Mesenchymal stem cell (in vitro differentiated cells and primary cell): ENCODE data around the gene LRCOL1.
A peak's percentile ranks its signal among the peaks of the same experiment; 100 is the strongest.

Experiments used
- DNase-seq: peaks from one replicate; pipeline ENCODE4 v3.0.0-alpha.2; 2013
- H2AFZ ChIP-seq: one replicate; pipeline ENCODE4 v1.6.1; 2013; ENCODE audit warnings: low read depth, mild to moderate bottlenecking, control low read depth, inconsistent platforms, low read length, moderate library complexity
- H2AK5ac ChIP-seq: 2 replicates; pipeline ENCODE4 v1.6.1; 2013; ENCODE audit warnings: low read length, moderate library complexity, mild to moderate bottlenecking, inconsistent platforms; ENCODE audit not compliant: severe bottlenecking
- H2BK120ac ChIP-seq: one replicate; pipeline ENCODE4 v1.6.1; 2013; ENCODE audit warnings: low read depth, mild to moderate bottlenecking, inconsistent platforms, low read length, moderate library complexity
- H2BK12ac ChIP-seq, 2 experiments: one replicate each; pipeline ENCODE4 v1.6.1; 2013; ENCODE audit warnings: inconsistent platforms in 2 of 2, low read length in 2 of 2, mild to moderate bottlenecking in 2 of 2, moderate library complexity in 2 of 2, control low read depth in 1 of 2
- H2BK15ac ChIP-seq: one replicate; pipeline ENCODE4 v1.6.1; 2013; ENCODE audit warnings: mild to moderate bottlenecking, low read depth, inconsistent platforms; ENCODE audit not compliant: poor library complexity, severe bottlenecking
- H2BK5ac ChIP-seq: 2 replicates; pipeline ENCODE4 v1.6.1; 2013; ENCODE audit warnings: low read depth, mild to moderate bottlenecking, low read length, control low read depth, inconsistent platforms; ENCODE audit not compliant: poor library complexity, severe bottlenecking
- H3K14ac ChIP-seq, 2 experiments: one replicate each; pipeline ENCODE4 v1.6.1; 2013; ENCODE audit warnings: inconsistent platforms in 2 of 2, low read length in 2 of 2, control low read depth in 1 of 2, mild to moderate bottlenecking in 1 of 2, moderate library complexity in 1 of 2
- H3K18ac ChIP-seq, 2 experiments: one replicate each; pipeline ENCODE4 v1.6.1; 2013; ENCODE audit warnings: inconsistent platforms in 2 of 2, low read length in 2 of 2, control low read depth in 1 of 2, low read depth in 1 of 2, mild to moderate bottlenecking in 1 of 2
- H3K23ac ChIP-seq, 2 experiments: one replicate each; pipeline ENCODE4 v1.6.1; 2013; ENCODE audit warnings: inconsistent platforms in 2 of 2, low read length in 2 of 2, mild to moderate bottlenecking in 2 of 2, moderate library complexity in 2 of 2, control low read depth in 1 of 2
- H3K27ac ChIP-seq: 2 replicates; pipeline ENCODE4 v1.5.1; 2013; ENCODE audit warnings: mild to moderate bottlenecking, moderate library complexity, low read length, control low read depth, inconsistent platforms; ENCODE audit not compliant: poor library complexity, severe bottlenecking
- H3K27me3 ChIP-seq, 2 experiments: 2 replicates each; pipeline versions ENCODE4 v1.6.1 to v1.7.0; 2013; ENCODE audit warnings: low read length in 2 of 2, mild to moderate bottlenecking in 2 of 2, moderate library complexity in 2 of 2, control low read depth in 1 of 2, inconsistent platforms in 1 of 2; ENCODE audit not compliant: control insufficient read depth in 1 of 2, insufficient read depth in 1 of 2
- H3K36me3 ChIP-seq, 2 experiments: 2 replicates each; pipeline versions ENCODE4 v1.6.1 to v1.7.0; 2013; ENCODE audit warnings: low read length in 2 of 2, control low read depth in 1 of 2, inconsistent platforms in 1 of 2, low read depth in 1 of 2, mild to moderate bottlenecking in 1 of 2; ENCODE audit not compliant: insufficient read depth in 2 of 2, control insufficient read depth in 1 of 2
- H3K4ac ChIP-seq, 2 experiments: one replicate each; pipeline ENCODE4 v1.6.1; 2013; ENCODE audit warnings: inconsistent platforms in 2 of 2, low read length in 2 of 2, mild to moderate bottlenecking in 2 of 2, moderate library complexity in 2 of 2, control low read depth in 1 of 2, low read depth in 1 of 2
- H3K4me1 ChIP-seq: 2 replicates; pipeline ENCODE4 v1.6.1; 2013; ENCODE audit warnings: low read depth, low read length, control low read depth; ENCODE audit not compliant: control insufficient read depth, insufficient read depth
- H3K4me2 ChIP-seq: 2 replicates; pipeline ENCODE4 v1.6.1; 2013; ENCODE audit warnings: low read length, mild to moderate bottlenecking, inconsistent platforms; ENCODE audit not compliant: poor library complexity, severe bottlenecking
- H3K4me3 ChIP-seq, 2 experiments: 2 replicates each; pipeline versions ENCODE4 v1.5.1 to v1.7.0; 2013; ENCODE audit warnings: low read length in 2 of 2, mild to moderate bottlenecking in 2 of 2, control low read depth in 1 of 2, low read depth in 1 of 2; ENCODE audit not compliant: insufficient read depth in 1 of 2
- H3K79me1 ChIP-seq: replicated peaks from 2 replicates; pipeline ENCODE4 v1.6.1; 2013; ENCODE audit warnings: mild to moderate bottlenecking, control low read depth, low read length, inconsistent platforms; ENCODE audit not compliant: poor library complexity, severe bottlenecking
- H3K9ac ChIP-seq: 2 replicates; pipeline ENCODE4 v1.7.0; 2013; ENCODE audit warnings: mild to moderate bottlenecking, low read length, moderate library complexity
- H3K9me3 ChIP-seq: 2 replicates; pipeline ENCODE4 v1.7.0; 2013; ENCODE audit warnings: mild to moderate bottlenecking, low read length; ENCODE audit not compliant: control insufficient read depth
- H4K8ac ChIP-seq: one replicate; pipeline ENCODE4 v1.6.1; 2013; ENCODE audit warnings: inconsistent platforms, mild to moderate bottlenecking, low read length, moderate library complexity
- H4K91ac ChIP-seq: one replicate; pipeline ENCODE4 v1.6.1; 2013; ENCODE audit warnings: mild to moderate bottlenecking, low read length, inconsistent platforms
- WGBS: methylation state at CpG from one replicate; pipeline ENCODE4 v1.1.7; 2013; ENCODE audit warnings: mixed read lengths; 5-methylcytosine and 5-hydroxymethylcytosine counted together

Gene LRCOL1

DNA sequence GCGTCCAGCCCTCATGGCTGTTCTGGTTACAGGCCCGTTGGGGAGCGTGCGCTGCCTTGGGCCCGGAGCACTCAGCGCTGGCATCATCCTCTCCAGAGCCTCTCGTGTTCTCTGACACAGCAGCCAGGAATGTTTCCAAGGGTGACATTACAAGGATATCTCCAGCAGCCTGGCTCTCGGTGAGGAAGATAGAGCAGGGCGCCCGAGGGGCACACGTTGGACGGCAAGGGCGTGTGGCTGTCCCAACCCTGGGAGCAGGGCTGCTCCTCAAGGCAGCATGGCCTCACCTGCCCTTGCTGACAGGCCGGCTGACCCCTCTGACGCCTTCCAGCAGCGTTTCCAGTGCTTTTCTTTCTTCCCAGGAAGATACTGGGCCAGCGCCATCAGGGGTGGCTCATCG is 14.4 kb downstream of the LRCOL1 start:
- no peak overlapping the region for H3K9ac ChIP-seq
- 55% methylated on average over 18 of the region's 18 CpGs for WGBS

DNA sequence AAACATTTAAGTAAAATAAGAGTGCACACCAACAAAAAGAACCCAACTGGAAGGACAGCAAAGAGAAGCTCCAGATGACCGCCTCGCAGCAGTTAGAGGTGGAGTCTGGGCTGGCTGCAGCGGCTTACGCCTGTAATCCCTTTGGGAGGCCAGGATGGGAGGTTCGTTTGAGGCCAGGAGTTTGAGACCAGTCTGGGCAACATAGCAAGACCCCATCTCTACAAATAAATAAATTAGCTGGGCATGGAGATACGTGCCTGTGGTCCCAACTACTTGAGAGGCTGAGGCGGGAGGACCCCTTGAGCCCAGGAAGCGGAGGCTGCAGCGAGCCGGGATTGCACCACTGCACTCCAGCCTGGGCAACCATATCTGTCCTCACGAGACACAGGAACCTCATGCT is 15.2 kb downstream of the LRCOL1 start:
- Histone ChIP-seq H3K9ac (no peak overlapping the region), H2BK5ac (no peak overlapping the region), H4K8ac (no peak overlapping the region), H3K27me3 (peaks cover 0 to 57% of the 10 kb centered on the region in 2 experiments), H3K18ac (no peak overlapping the region), H3K9me3 (no peaks in the 10 kb centered on the region), H2BK120ac (no peak overlapping the region), H3K23ac (no peak overlapping the region), H3K4me1 (peaks cover 14% of the 10 kb centered on the region), H2AK5ac (no peak overlapping the region), H3K4me3 (no peak overlapping the region), H2BK12ac (no peak overlapping the region), H2AFZ (no peak overlapping the region), H3K14ac (no peak overlapping the region), H4K91ac (no peak overlapping the region), H3K36me3 (no peaks in the 10 kb centered on the region), H3K4ac (no peak overlapping the region), H3K4me2 (no peak overlapping the region), H3K27ac (no peak overlapping the region), H2BK15ac (no peak overlapping the region), H3K79me1 (no peaks in the 10 kb centered on the region)
- WGBS, result 88% methylated on average over 11 of the region's 11 CpGs
- no peak for DNase-seq

More for the DNA sequence above, 14.4 kb downstream of the LRCOL1 start:
- H3K36me3 ChIP-seq, result no peaks in the 10 kb centered on the region
- H4K91ac ChIP-seq, result peak overlapping the region; percentile 85
- peaks cover 19% of the 10 kb centered on the region for H3K4me1 ChIP-seq
- H3K4me3 ChIP-seq, result no peak overlapping the region
- no peak overlapping the region for H2BK5ac ChIP-seq
- H3K27me3 ChIP-seq, result peaks cover 3 to 58% of the 10 kb centered on the region in 2 experiments
- H3K4ac ChIP-seq, result peak overlapping the region; percentile 42 to 57
- peak overlapping the region; percentile 14 to 65 for H2BK12ac ChIP-seq
- H3K9me3 ChIP-seq, result no peaks in the 10 kb centered on the region
- no peak overlapping the region for H3K23ac ChIP-seq
- H2AK5ac ChIP-seq, result peak overlapping the region; percentile 17
- peak overlapping the region; percentile 33 for H4K8ac ChIP-seq
- H2BK15ac ChIP-seq, result no peak overlapping the region
- peak; percentile 82 for DNase-seq
- H3K4me2 ChIP-seq, result no peak overlapping the region
- H2BK120ac ChIP-seq, result no peak overlapping the region
- H2AFZ ChIP-seq, result no peak overlapping the region
- H3K79me1 ChIP-seq, result no peaks in the 10 kb centered on the region
- peak overlapping the region; percentile 45 to 61 for H3K18ac ChIP-seq
- no peak overlapping the region for H3K14ac ChIP-seq
- peak overlapping the region; percentile 33 for H3K27ac ChIP-seq

DNA sequence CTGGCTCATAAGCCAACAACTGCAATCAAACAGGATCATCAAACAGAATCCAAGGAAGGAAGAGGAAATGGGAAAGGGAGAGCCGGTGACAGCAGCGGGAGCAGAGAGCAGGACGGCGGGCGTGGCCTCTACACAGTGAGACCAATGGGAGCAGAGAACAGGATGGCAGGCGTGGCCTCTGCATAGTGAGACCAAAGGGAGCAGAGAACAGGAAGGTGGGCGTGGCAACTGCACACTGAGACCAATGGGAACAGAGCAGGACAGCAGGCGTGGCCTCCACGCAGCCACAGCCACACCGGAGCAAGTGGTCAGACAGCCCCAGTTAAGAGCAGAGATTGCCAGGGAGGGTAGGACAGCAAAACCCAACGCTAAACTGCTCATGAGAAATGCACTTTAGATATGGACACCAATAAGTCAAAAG is 16.4 kb downstream of the LRCOL1 start:
- peaks cover 14% of the 10 kb centered on the region for H3K4me1 ChIP-seq
- H2BK15ac ChIP-seq, result no peak overlapping the region
- peaks cover 2% of the 10 kb centered on the region for H3K9me3 ChIP-seq
- H3K4me2 ChIP-seq, result peak overlapping the region; percentile 19
- no peak overlapping the region for H4K8ac ChIP-seq
- H2BK12ac ChIP-seq, result peak overlapping the region in 1 of 2 experiments; percentile 39
- peak; percentile 94 for DNase-seq
- H4K91ac ChIP-seq, result no peak overlapping the region
- no peak overlapping the region for H3K14ac ChIP-seq
- no peak overlapping the region for H3K9ac ChIP-seq
- no peaks in the 10 kb centered on the region for H3K79me1 ChIP-seq
- no peak overlapping the region for H3K4ac ChIP-seq
- H3K4me3 ChIP-seq, result peak overlapping the region in 1 of 2 experiments; percentile 39
- H2BK120ac ChIP-seq, result no peak overlapping the region
- H2AFZ ChIP-seq, result no peak overlapping the region
- H3K27ac ChIP-seq, result no peak overlapping the region
- peaks cover 0 to 65% of the 10 kb centered on the region in 2 experiments for H3K27me3 ChIP-seq
- no peak overlapping the region for H3K18ac ChIP-seq
- no peak overlapping the region for H2AK5ac ChIP-seq
- WGBS, result 33% methylated on average over 11 of the region's 11 CpGs
- H3K23ac ChIP-seq, result no peak overlapping the region
- no peak overlapping the region for H2BK5ac ChIP-seq
- no peaks in the 10 kb centered on the region for H3K36me3 ChIP-seq

DNA sequence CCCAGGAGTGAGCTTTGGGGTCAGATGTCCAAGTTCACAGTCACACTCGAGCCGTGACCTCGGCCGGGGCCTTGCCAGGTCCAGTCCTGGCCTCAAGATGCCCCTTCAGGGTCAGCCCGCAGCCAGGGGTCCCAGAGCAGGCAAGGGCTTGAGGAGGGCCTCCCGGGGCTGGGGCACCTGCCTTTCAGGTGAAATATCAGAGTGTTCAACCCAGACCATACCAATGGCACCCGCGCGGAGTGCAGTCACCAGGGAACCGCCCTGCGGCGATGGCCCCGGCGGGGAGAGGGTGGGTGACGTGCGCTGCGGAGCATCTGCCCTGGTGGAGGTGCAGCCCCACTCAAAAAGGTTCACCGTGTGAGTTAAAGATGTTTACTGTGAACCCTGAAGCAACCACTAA is 16.9 kb downstream of the LRCOL1 start:
- Histone ChIP-seq H4K8ac (peak overlapping the region; percentile 73), H3K9ac (no peak overlapping the region), H3K9me3 (peaks cover 6% of the 10 kb centered on the region), H3K27me3 (peaks cover 4 to 70% of the 10 kb centered on the region in 2 experiments), H2AFZ (no peak overlapping the region), H3K4me2 (no peak overlapping the region), H2AK5ac (no peak overlapping the region), H4K91ac (peak overlapping the region; percentile 20), H3K4me3 (peak overlapping the region in 1 of 2 experiments; percentile 39), H2BK12ac (no peak overlapping the region), H3K79me1 (no peaks in the 10 kb centered on the region), H3K4ac (no peak overlapping the region), H2BK120ac (no peak overlapping the region), H2BK15ac (peak overlapping the region; percentile 80), H3K18ac (no peak overlapping the region), H3K4me1 (peaks cover 14% of the 10 kb centered on the region), H3K36me3 (no peaks in the 10 kb centered on the region), H3K27ac (no peak overlapping the region), H3K23ac (no peak overlapping the region), H2BK5ac (no peak overlapping the region), H3K14ac (no peak overlapping the region)
- WGBS, result 93% methylated on average over 17 of the region's 18 CpGs
- DNase-seq, result no peak
